NK-92 treated with Interleukin-12 subunit alpha and Interleukin-12 subunit beta, amount 100 ng/mL, for 24 hours (cell line): ENCODE data around the gene GNG7.
"Not testable (repeated sequence)": the region's sequence is repeated elsewhere in the genome, so short reads cannot be mapped to it uniquely, and the experiment has no call there.

Experiments
- DNase-seq: peaks from one replicate; lab custom pipeline; 2025; lab: John Stamatoyannopoulos, UW

GNG7 gene

GRCh38 chr19:2550431-2551171 is 151.9 kb downstream of the GNG7 start:
- DNase-seq, result no peak

- DNase-seq, result no peak
Observed at GRCh38 chr19:2549701-2550191, 152.7 kb downstream of the GNG7 start.

- no peak for DNase-seq
Observed at GRCh38 chr19:2548966-2549365, 153.5 kb downstream of the GNG7 start.

GRCh38 chr19:2547721-2548120 is 154.8 kb downstream of the GNG7 start:
- no peak for DNase-seq

GRCh38 chr19:2547033-2547680 is 155.3 kb downstream of the GNG7 start:
- DNase-seq, result no peak

- DNase-seq, result no peak
Observed at GRCh38 chr19:2546128-2547032, 156.1 kb downstream of the GNG7 start.

- DNase-seq, result not testable (repeated sequence)
Observed at GRCh38 chr19:2545416-2546127, 156.9 kb downstream of the GNG7 start.

GRCh38 chr19:2544576-2545415 is 157.7 kb downstream of the GNG7 start:
- DNase-seq, result no peak

GRCh38 chr19:2543463-2544442 is 158.7 kb downstream of the GNG7 start:
- DNase-seq, result no peak

- DNase-seq, result not testable (repeated sequence)
Observed at GRCh38 chr19:2543072-2543462, 159.4 kb downstream of the GNG7 start.

GRCh38 chr19:2542341-2543069 is 160.0 kb downstream of the GNG7 start:
- no peak for DNase-seq

- no peak for DNase-seq
Observed at GRCh38 chr19:2540646-2541454, 161.6 kb downstream of the GNG7 start.

GRCh38 chr19:2540251-2540645 is 162.2 kb downstream of the GNG7 start:
- DNase-seq, result no peak

GRCh38 chr19:2538096-2538757 is 164.3 kb downstream of the GNG7 start:
- no peak for DNase-seq

GRCh38 chr19:2537584-2537983 is 164.9 kb downstream of the GNG7 start:
- not testable (repeated sequence) for DNase-seq

- no peak for DNase-seq
Observed at GRCh38 chr19:2536461-2536860, 166.0 kb downstream of the GNG7 start.

- no peak for DNase-seq
Observed at GRCh38 chr19:2534423-2535013, 168.0 kb downstream of the GNG7 start.
